H1 (cell line): ENCODE measurements around the gene RNF187. TPM values are rescaled to one million over a fixed set of nuclear protein-coding genes. Genes with fewer than 3 reads are reported as not detected.

Experiments
- CTCF ChIA-PET: fragments of 300-600 bp; sonication (Branson Sonifier 250); formaldehyde crosslinking; loops from one replicate; lab custom pipeline; 2021; ENCODE audit not compliant: partially characterized antibody; lab: Charles Lee
- POLR2A ChIA-PET: fragments of 300-600 bp; sonication (Branson Sonifier 250); formaldehyde crosslinking; loops from one replicate; lab custom pipeline; 2021; ENCODE audit warnings: inconsistent platforms; ENCODE audit not compliant: partially characterized antibody; lab: Charles Lee
- DNase-seq, 2 experiments: peaks; one replicate each; pipeline versions ENCODE4 v3.0.0 to v3.0.0-alpha.2; 2010 to 2022; ENCODE audit warnings: low spot score in 2 of 2, low read depth in 1 of 2, mixed read lengths in 1 of 2
- FAIRE-seq: peaks from 2 replicates; lab custom pipeline; 2011; peaks lifted over from hg19 to GRCh38; lab: Jason Lieb, UNC
- H2AFZ ChIP-seq: 2 replicates; pipeline ENCODE4 v1.8.1; 2012; ENCODE audit warnings: low read length, inconsistent platforms
- H2AK5ac ChIP-seq: 2 replicates; pipeline ENCODE4 v1.6.1; 2013; ENCODE audit warnings: low read depth, low read length
- H2BK120ac ChIP-seq: replicated peaks from 2 replicates; pipeline ENCODE3; 2013; ENCODE audit warnings: low read depth, low read length, inconsistent platforms
- H2BK12ac ChIP-seq: 2 replicates; pipeline ENCODE4 v1.6.1; 2013; ENCODE audit warnings: low read depth, low read length
- H2BK15ac ChIP-seq: 2 replicates; pipeline ENCODE4 v1.6.1; 2013; ENCODE audit warnings: low read length
- H2BK20ac ChIP-seq: 2 replicates; pipeline ENCODE4 v1.6.1; 2013; ENCODE audit warnings: low read length
- H2BK5ac ChIP-seq: 2 replicates; pipeline ENCODE4 v1.6.1; 2013; ENCODE audit warnings: low read depth, low read length
- H3K14ac ChIP-seq: 2 replicates; pipeline ENCODE4 v1.6.1; 2013; ENCODE audit warnings: inconsistent platforms; ENCODE audit not compliant: insufficient read length
- H3K18ac ChIP-seq: 2 replicates; pipeline ENCODE4 v1.6.1; 2013; ENCODE audit warnings: low read length; ENCODE audit errors: extremely low read depth
- H3K23ac ChIP-seq: 2 replicates; pipeline ENCODE4 v1.6.1; 2013; ENCODE audit warnings: inconsistent platforms; ENCODE audit not compliant: insufficient read length
- H3K23me2 ChIP-seq: 2 replicates; pipeline ENCODE4 v1.6.1; 2013; ENCODE audit warnings: low read depth, low read length
- H3K27ac ChIP-seq: 2 replicates; pipeline ENCODE4 v1.6.1; 2011; ENCODE audit warnings: low read depth, low read length, inconsistent platforms
- H3K27me3 ChIP-seq, 4 experiments: replicated peaks in 1 of 4; 1 replicate in 1 of 4; 2 replicates in 3 of 4; pipeline versions ENCODE4 v1.6.1 to v1.8.1; 2011 to 2013; ENCODE audit warnings: low read length in 3 of 4, mild to moderate bottlenecking in 3 of 4, inconsistent platforms in 2 of 4, mixed read lengths in 2 of 4, moderate library complexity in 1 of 4; ENCODE audit not compliant: control insufficient read depth in 3 of 4, insufficient read depth in 3 of 4; ENCODE audit errors: extremely low read depth in 1 of 4
- H3K36me3 ChIP-seq, 4 experiments: 2 replicates each; pipeline versions ENCODE4 v1.6.1 to v1.8.1; 2011 to 2013; ENCODE audit warnings: mild to moderate bottlenecking in 4 of 4, low read length in 3 of 4, moderate library complexity in 2 of 4, control low read depth in 1 of 4, inconsistent platforms in 1 of 4; ENCODE audit not compliant: insufficient read depth in 4 of 4, control insufficient read depth in 2 of 4
- H3K4ac ChIP-seq: replicated peaks from 2 replicates; pipeline ENCODE3; 2013; ENCODE audit warnings: low read length, low read depth, mixed read lengths, inconsistent platforms; ENCODE audit not compliant: insufficient read length
- H3K4me1 ChIP-seq, 4 experiments: replicated peaks in 1 of 4; 1 replicate in 1 of 4; 2 replicates in 3 of 4; pipeline versions ENCODE4 v1.6.1 to v1.8.1; 2011 to 2013; ENCODE audit warnings: low read length in 3 of 4, inconsistent platforms in 2 of 4, mixed read lengths in 1 of 4; ENCODE audit not compliant: insufficient read depth in 4 of 4, control insufficient read depth in 3 of 4
- H3K4me2 ChIP-seq, 2 experiments: 2 replicates each; pipeline versions ENCODE4 v1.6.1 to v1.8.1; 2011 to 2013; ENCODE audit warnings: low read depth in 2 of 2, low read length in 2 of 2, control low read depth in 1 of 2, inconsistent platforms in 1 of 2, mild to moderate bottlenecking in 1 of 2; ENCODE audit not compliant: insufficient read depth in 1 of 2
- H3K4me3 ChIP-seq, 4 experiments: fragments of 200-600, 300-600 bp in 1 of 4; sonication (generic), shearing (Covaris generic), sonication (Bioruptor Twin) in 1 of 4; 2 replicates each; pipeline versions ENCODE4 v1.5.1 to v1.8.1; 2011 to 2016; ENCODE audit warnings: low read length in 4 of 4, low read depth in 3 of 4, control low read depth in 2 of 4, inconsistent platforms in 2 of 4, mild to moderate bottlenecking in 2 of 4, mixed read lengths in 1 of 4, moderate library complexity in 1 of 4; ENCODE audit not compliant: insufficient read depth in 2 of 4; ENCODE audit errors: extremely low read depth in 1 of 4
- H3K56ac ChIP-seq: replicated peaks from 2 replicates; pipeline ENCODE3; 2013; ENCODE audit warnings: low read depth, mild to moderate bottlenecking, mixed read lengths, low read length, inconsistent platforms; ENCODE audit not compliant: insufficient read length
- H3K79me1 ChIP-seq: 2 replicates; pipeline ENCODE4 v1.6.1; 2013; ENCODE audit warnings: low read depth, low read length, control low read depth
- H3K79me2 ChIP-seq, 2 experiments: 2 replicates each; pipeline versions ENCODE4 v1.6.1 to v1.8.1; 2012 to 2013; ENCODE audit warnings: low read length in 2 of 2, mild to moderate bottlenecking in 2 of 2, inconsistent platforms in 1 of 2; ENCODE audit not compliant: insufficient read depth in 2 of 2, control insufficient read depth in 1 of 2
- H3K9ac ChIP-seq, 4 experiments: replicated peaks in 1 of 4; 1 replicate in 1 of 4; 2 replicates in 3 of 4; pipeline versions ENCODE4 v1.6.1 to v1.8.1; 2011 to 2013; ENCODE audit warnings: low read depth in 3 of 4, low read length in 3 of 4, control low read depth in 2 of 4, mild to moderate bottlenecking in 2 of 4, moderate library complexity in 2 of 4, inconsistent platforms in 1 of 4; ENCODE audit errors: extremely low read depth in 1 of 4
- H3K9me3 ChIP-seq, 2 experiments: 2 replicates each; pipeline versions ENCODE4 v1.6.1 to v1.8.1; 2012 to 2013; ENCODE audit warnings: mild to moderate bottlenecking in 2 of 2, moderate library complexity in 2 of 2, control low read depth in 1 of 2, inconsistent platforms in 1 of 2, low read depth in 1 of 2, low read length in 1 of 2, mixed read lengths in 1 of 2; ENCODE audit not compliant: insufficient read depth in 2 of 2
- H4K20me1 ChIP-seq, 2 experiments: replicated peaks in 1 of 2; 2 replicates each; pipeline versions ENCODE3 to v1.8.1; 2011 to 2013; ENCODE audit warnings: inconsistent platforms in 2 of 2, low read length in 2 of 2, mild to moderate bottlenecking in 1 of 2; ENCODE audit not compliant: insufficient read depth in 2 of 2, control insufficient read depth in 1 of 2
- H4K5ac ChIP-seq: 2 replicates; pipeline ENCODE4 v1.6.1; 2013; ENCODE audit warnings: low read length, low read depth, mixed read lengths, inconsistent platforms; ENCODE audit not compliant: insufficient read length
- H4K8ac ChIP-seq: 2 replicates; pipeline ENCODE4 v1.8.0; 2013; ENCODE audit warnings: mild to moderate bottlenecking, moderate library complexity, low read length, inconsistent platforms; ENCODE audit not compliant: insufficient read depth; ENCODE audit errors: extremely low read depth
- H4K91ac ChIP-seq: replicated peaks from 2 replicates; pipeline ENCODE3; 2013; ENCODE audit warnings: low read length, mixed read lengths, inconsistent platforms; ENCODE audit not compliant: insufficient read length
- BACH1 ChIP-seq: IDR thresholded peaks from 2 replicates; pipeline ENCODE4 v1.6.1; 2012; ENCODE audit warnings: low read length, improper control_type of control experiment
- CBX8 ChIP-seq: fragments of 300-800, 300-1000 bp; sonication (generic); IDR thresholded peaks from 2 replicates; pipeline ENCODE4 v1.7.1; 2016; ENCODE audit warnings: low read depth, low read length, borderline replicate concordance
- CHD2 ChIP-seq: IDR thresholded peaks from 2 replicates; pipeline ENCODE4 v1.6.1; 2012; ENCODE audit warnings: low read length, improper control_type of control experiment
- EP300 ChIP-seq, 2 experiments: IDR thresholded peaks; 1 replicate in 1 of 2; 2 replicates in 1 of 2; pipeline ENCODE4 v1.6.1; 2011 to 2012; ENCODE audit warnings: low read depth in 2 of 2, low read length in 2 of 2, mild to moderate bottlenecking in 2 of 2, borderline replicate concordance in 1 of 2, inconsistent platforms in 1 of 2, moderate library complexity in 1 of 2
- GTF2F1 ChIP-seq: IDR thresholded peaks from 2 replicates; pipeline ENCODE4 v1.6.1; 2012; ENCODE audit warnings: low read depth, low read length, improper control_type of control experiment, borderline replicate concordance
- HDAC2 ChIP-seq, 2 experiments: fragments of 300-600 bp in 1 of 2; sonication (generic) in 1 of 2; IDR thresholded peaks; 2 replicates each; pipeline ENCODE4 v1.6.1; 2011 to 2012; ENCODE audit warnings: low read depth in 2 of 2, low read length in 2 of 2, mild to moderate bottlenecking in 2 of 2, moderate library complexity in 2 of 2, borderline replicate concordance in 1 of 2, inconsistent platforms in 1 of 2
- KDM5A ChIP-seq: fragments of 200-600 bp; IDR thresholded peaks from 2 replicates; pipeline ENCODE4 v1.7.1; 2012; ENCODE audit warnings: mild to moderate bottlenecking, low read length, inconsistent platforms, mixed read lengths
- POU5F1 ChIP-seq: IDR thresholded peaks from 2 replicates; pipeline ENCODE4 v1.6.1; 2011; ENCODE audit warnings: low read depth, mild to moderate bottlenecking, low read length, moderate library complexity
- RBBP5 ChIP-seq: IDR thresholded peaks from 2 replicates; pipeline ENCODE4 v1.7.1; 2012; ENCODE audit warnings: low read depth, mild to moderate bottlenecking, inconsistent platforms, low read length, moderate library complexity, borderline replicate concordance
- SP2 ChIP-seq: IDR thresholded peaks from 2 replicates; pipeline ENCODE4 v1.6.1; 2012; ENCODE audit warnings: mild to moderate bottlenecking, low read length, inconsistent platforms
- SP4 ChIP-seq: IDR thresholded peaks from 2 replicates; pipeline ENCODE4 v1.6.1; 2012; ENCODE audit warnings: low read length, inconsistent platforms
- ZNF274 ChIP-seq: IDR thresholded peaks from 2 replicates; pipeline ENCODE4 v1.7.0; 2012; ENCODE audit warnings: low read length, borderline replicate concordance; ENCODE audit errors: extremely low read depth
- WGBS, 2 experiments: shearing (Covaris generic) in 1 of 2; methylation state at CpG; one replicate each; pipeline versions ENCODE4 v1.1.6 to v1.1.7; 2013 to 2015; ENCODE audit warnings: low lambda C conversion rate in 2 of 2, mixed read lengths in 2 of 2, inconsistent platforms in 1 of 2, low coverage in 1 of 2, missing lambda C conversion rate in 1 of 2; ENCODE audit not compliant: insufficient replicate concordance in 2 of 2, insufficient coverage in 1 of 2, insufficient read length in 1 of 2; ENCODE audit errors: extremely low coverage in 1 of 2, missing lambda C conversion rate in 1 of 2; 5-methylcytosine and 5-hydroxymethylcytosine counted together
- polyA plus RNA-seq, 7 experiments: library from polyadenylated mRNA; depleted of rRNA in 3 of 7; stranded (reverse) in 5 of 7; unstranded in 2 of 7; fragments of >200 nt in 5 of 7; fragments of 200-250 nt in 2 of 7; gene quantifications; 1 replicate in 5 of 7; 2 replicates in 1 of 7; 4 replicates in 1 of 7; pipeline versions ENCODE4 v1.2.1 to v1.2.3, GENCODE V29; 2011 to 2013; ENCODE audit warnings: missing spikeins in 2 of 7, mixed read lengths in 2 of 7
- total RNA-seq: library from RNA; stranded (reverse); fragmentation: NEBNext Ultra II Directional; extraction: Animal tissue kit (Norgen Biotek cat#: 25700); gene quantifications from 2 replicates; pipeline ENCODE4 v1.2.1, GENCODE V29; 2021
- TF ChIP-seq, protein P1 (sequence below): IDR thresholded peaks from 2 replicates; pipeline ENCODE4 v1.6.1; 2012; ENCODE audit warnings: inconsistent platforms

Gene RNF187
- total and polyA plus RNA-seq, 2 of the 8 experiments (the other 6 are each of a cell fraction or from before 2014, with no cell fraction given), result 47.0 to 113 TPM

DNA sequence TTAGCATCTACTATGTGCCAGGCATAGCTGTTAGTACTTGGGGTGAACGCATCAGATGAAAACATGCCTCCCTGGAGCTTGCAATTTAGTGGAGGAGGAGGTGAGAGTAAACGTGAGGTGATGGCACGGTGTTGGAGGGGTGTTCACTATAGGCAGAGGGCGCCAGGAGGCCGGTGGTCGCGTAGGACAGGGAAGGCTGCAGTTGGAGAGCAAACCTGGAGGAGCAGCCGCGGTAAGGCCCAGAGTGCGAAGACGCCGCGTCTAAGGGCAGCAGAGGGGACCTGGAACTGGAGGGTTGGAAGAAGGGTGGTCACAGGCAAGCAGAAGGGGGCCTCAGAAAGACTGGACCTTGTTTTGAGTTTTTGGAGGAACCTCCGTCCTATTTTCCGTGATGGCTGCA lies 40.3 kb upstream of the RNF187 start:
- no peak overlapping the region for H3K23ac ChIP-seq
- H2BK15ac ChIP-seq, result 0 out of 2 replicates have a peak overlapping the region, but pooled peaks have one; percentile 46
- CTCF ChIA-PET, result interaction anchor here (0.6 to 3.9 kb wide), 8 partner anchors 9 to 69 kb away, joined by 3 to 23 read pairs (median 3); partner anchors contain the start of gene RNF187
- H4K8ac ChIP-seq, result no peak overlapping the region
- H3K27ac ChIP-seq, result no peak overlapping the region
- H4K5ac ChIP-seq, result no peak overlapping the region
- H4K20me1 ChIP-seq, result no peaks in the 10 kb centered on the region
- H3K23me2 ChIP-seq, result peaks cover 8% of the 10 kb centered on the region
- H3K79me2 ChIP-seq, result no peaks in the 10 kb centered on the region
- peak overlapping the region; percentile 69 to 71 for H3K4me2 ChIP-seq
- no peak overlapping the region for H2AFZ ChIP-seq
- H2BK20ac ChIP-seq, result no peak overlapping the region
- H4K91ac ChIP-seq, result no peak overlapping the region
- H3K4ac ChIP-seq, result no peak overlapping the region
- no peak overlapping the region for H2AK5ac ChIP-seq
- no peak for FAIRE-seq
- no peaks in the 10 kb centered on the region for H3K9me3 ChIP-seq
- H2BK5ac ChIP-seq, result no peak overlapping the region
- H3K9ac ChIP-seq, result no peak overlapping the region
- H3K56ac ChIP-seq, result no peak overlapping the region
- peaks cover 0 to 11% (median 2%) of the 10 kb centered on the region in 4 experiments; a peak in 5 of 7 replicates for H3K4me1 ChIP-seq
- 28% methylated on average over 15 of the region's 15 CpGs; no CpG with 5 or more reads in 1 of the 2 experiments for WGBS, 2 experiments
- peaks cover 10 to 67% (median 46%) of the 10 kb centered on the region in 4 experiments for H3K27me3 ChIP-seq
- POLR2A ChIA-PET, result interaction anchor here (0.7 to 7.8 kb wide), 8 partner anchors 8 to 70 kb away, joined by 3 to 82 read pairs (median 4); partner anchors contain the start of gene TRIM11
- no peak for DNase-seq
- peak overlapping the region in 3 of 4 experiments; percentile 20 to 71 (median 31); a peak in 3 of 8 replicates for H3K4me3 ChIP-seq
- H3K14ac ChIP-seq, result no peak overlapping the region
- H3K79me1 ChIP-seq, result no peaks in the 10 kb centered on the region
- no peaks in the 10 kb centered on the region for H3K36me3 ChIP-seq
- H2BK12ac ChIP-seq, result no peak overlapping the region
- H3K18ac ChIP-seq, result no peak overlapping the region
- no peak overlapping the region for H2BK120ac ChIP-seq
- TF ChIP-seq CHD2 (no peak), SP4 (no peak), CBX8 (no peak), GTF2F1 (no peak), POU5F1 (no peak), RBBP5 (0 out of 2 replicates have a peak, but pooled peaks have one; percentile 8), KDM5A (no peak), SP2 (no peak), HDAC2 (IDR thresholded peaks at IDR 0.05; ENCODE audit: borderline replicate concordance in 1 of 2, low read depth in 2 of 2, low read length in 2 of 2) (no peak), ZNF274 (no peak), BACH1 (no peak), EP300 (IDR thresholded peaks at IDR 0.05; ENCODE audit: borderline replicate concordance in 1 of 2, low read depth in 2 of 2, low read length in 2 of 2) (no peak)
- TF ChIP-seq, protein P1, sequence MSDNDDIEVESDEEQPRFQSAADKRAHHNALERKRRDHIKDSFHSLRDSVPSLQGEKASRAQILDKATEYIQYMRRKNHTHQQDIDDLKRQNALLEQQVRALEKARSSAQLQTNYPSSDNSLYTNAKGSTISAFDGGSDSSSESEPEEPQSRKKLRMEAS, result peak; percentile 58; the same call in 1 of the 2 replicates
